HepG2 (cell line): ENCODE data around the gene ZNF740. TPM values are rescaled to one million over a fixed set of nuclear protein-coding genes. Genes with fewer than 3 reads are reported as not detected.

Experiments
- FOXJ3 ChIP-seq: sonication (generic); formaldehyde crosslinking; IDR thresholded peaks from 2 replicates; pipeline ENCODE4 v1.4.0; 2020; ENCODE audit warnings: missing genetic modification reagents, mild to moderate bottlenecking, borderline replicate concordance
- HDAC1 ChIP-seq: sonication (generic); formaldehyde crosslinking; IDR thresholded peaks from 2 replicates; pipeline ENCODE4 v1.5.1; 2020; ENCODE audit warnings: mild to moderate bottlenecking, missing genetic modification reagents
- MTA3 ChIP-seq: sonication (generic); formaldehyde crosslinking; IDR thresholded peaks from 2 replicates; pipeline ENCODE4 v1.4.0; 2020; ENCODE audit warnings: missing genetic modification reagents
- MTF1 ChIP-seq: sonication (generic); formaldehyde crosslinking; IDR thresholded peaks from 2 replicates; pipeline ENCODE4 v1.5.0; 2020; ENCODE audit warnings: missing genetic modification reagents
- MXD4 ChIP-seq: IDR thresholded peaks from 2 replicates; pipeline ENCODE4 v1.6.1; 2016; ENCODE audit warnings: mild to moderate bottlenecking, missing biosample characterization, missing genetic modification reagents
- NCOA2 ChIP-seq: sonication (generic); formaldehyde crosslinking; IDR thresholded peaks from 2 replicates; pipeline ENCODE4 v1.8.0; 2022; ENCODE audit warnings: inconsistent platforms
- RXRB ChIP-seq: IDR thresholded peaks from 2 replicates; pipeline ENCODE4 v1.6.1; 2016; ENCODE audit warnings: borderline replicate concordance, missing genetic modification reagents, missing compliant biosample characterization
- SMARCE1 ChIP-seq: fragments of 450-650 bp; IDR thresholded peaks from 2 replicates; pipeline ENCODE4 v1.6.1; 2017; ENCODE audit warnings: borderline replicate concordance
- SRY ChIP-seq: sonication (generic); formaldehyde crosslinking; IDR thresholded peaks from 2 replicates; pipeline ENCODE4 v1.8.0; 2022; ENCODE audit warnings: mild to moderate bottlenecking, missing genetic modification reagents
- TAF15 ChIP-seq: fragments of 200-400 bp; formaldehyde crosslinking; IDR thresholded peaks from one replicate; pipeline ENCODE4 v1.6.1; 2018; ENCODE audit warnings: mild to moderate bottlenecking, low read depth, low read length; ENCODE audit not compliant: poor library complexity, severe bottlenecking
- TRIM24 ChIP-seq: sonication (generic); formaldehyde crosslinking; IDR thresholded peaks from 2 replicates; pipeline ENCODE4 v1.8.0; 2022; ENCODE audit warnings: mild to moderate bottlenecking, missing genetic modification reagents
- ZEB1 ChIP-seq: IDR thresholded peaks from 2 replicates; pipeline ENCODE4 v1.6.1; 2012; ENCODE audit warnings: mild to moderate bottlenecking, low read depth, inconsistent platforms; ENCODE audit not compliant: insufficient replicate concordance
- ZNF101 ChIP-seq: sonication (generic); formaldehyde crosslinking; IDR thresholded peaks from 2 replicates; pipeline ENCODE4 v1.4.0; 2020; ENCODE audit warnings: mild to moderate bottlenecking, low read depth, missing genetic modification reagents, borderline replicate concordance
- ZNF598 ChIP-seq: sonication (generic); formaldehyde crosslinking; IDR thresholded peaks from 2 replicates; pipeline ENCODE4 v1.5.1; 2020; ENCODE audit warnings: mild to moderate bottlenecking, missing genetic modification reagents, borderline replicate concordance
- ZNF724P ChIP-seq: sonication (generic); formaldehyde crosslinking; IDR thresholded peaks from 2 replicates; pipeline ENCODE4 v1.8.0; 2022; ENCODE audit warnings: missing genetic modification reagents, borderline replicate concordance
- ZSCAN12 ChIP-seq: sonication (generic); formaldehyde crosslinking; IDR thresholded peaks from 2 replicates; pipeline ENCODE4 v1.9.0; 2021; ENCODE audit warnings: mild to moderate bottlenecking, missing genetic modification reagents
- ZSCAN30 ChIP-seq: sonication (generic); formaldehyde crosslinking; IDR thresholded peaks from 2 replicates; pipeline ENCODE4 v1.5.0; 2020; ENCODE audit warnings: mild to moderate bottlenecking, missing genetic modification reagents
- polyA plus RNA-seq, 8 experiments: library from polyadenylated mRNA; depleted of rRNA in 3 of 8; stranded (reverse) in 7 of 8; unstranded in 1 of 8; fragments of >200 nt; fragmentation: Illumina TruSeq in 4 of 8; extraction: Trizol in 4 of 8; gene quantifications; 2 replicates each; pipeline versions ENCODE4 v1.2.1 to v1.2.3, GENCODE V29; 2011 to 2016; ENCODE audit warnings: low read depth in 4 of 8, missing spikeins in 1 of 8, mixed read lengths in 1 of 8; ENCODE audit not compliant: insufficient read depth in 1 of 8
- total RNA-seq, 5 experiments: library from RNA; depleted of rRNA; stranded (reverse); fragments of >200 nt; fragmentation: Illumina TruSeq; extraction: Trizol; gene quantifications; 2 replicates each; pipeline ENCODE4 v1.2.3, GENCODE V29; 2016; ENCODE audit warnings: low read depth in 1 of 5
- TF ChIP-seq, protein P1 (sequence below): sonication (generic); formaldehyde crosslinking; IDR thresholded peaks from 2 replicates; pipeline ENCODE4 v1.9.0; 2021; ENCODE audit warnings: missing genetic modification reagents, mild to moderate bottlenecking, borderline replicate concordance
- TF ChIP-seq, protein P2 (sequence below): sonication (generic); formaldehyde crosslinking; IDR thresholded peaks from 2 replicates; pipeline ENCODE4 v1.4.0; 2020; ENCODE audit warnings: missing genetic modification reagents, borderline replicate concordance
- TF ChIP-seq, protein P3 (sequence below): sonication (generic); formaldehyde crosslinking; IDR thresholded peaks from 2 replicates; pipeline ENCODE4 v1.9.0; 2021; ENCODE audit warnings: missing genetic modification reagents, mild to moderate bottlenecking, borderline replicate concordance
- TF ChIP-seq, protein P4 (sequence below): sonication (generic); formaldehyde crosslinking; IDR thresholded peaks from 2 replicates; pipeline ENCODE4 v1.8.1; 2023; ENCODE audit warnings: mild to moderate bottlenecking, inconsistent platforms, moderate library complexity, missing genetic modification reagents, borderline replicate concordance
- TF ChIP-seq, protein P5 (sequence below): sonication (generic); formaldehyde crosslinking; IDR thresholded peaks from 2 replicates; pipeline ENCODE4 v1.5.1; 2020; ENCODE audit warnings: missing genetic modification reagents, mild to moderate bottlenecking, borderline replicate concordance

ZNF740 gene
- total and polyA plus RNA-seq, 2 of the 13 experiments (the other 11 are each of a cell fraction or from before 2014, with no cell fraction given): 16.9 to 19.0 TPM

DNA sequence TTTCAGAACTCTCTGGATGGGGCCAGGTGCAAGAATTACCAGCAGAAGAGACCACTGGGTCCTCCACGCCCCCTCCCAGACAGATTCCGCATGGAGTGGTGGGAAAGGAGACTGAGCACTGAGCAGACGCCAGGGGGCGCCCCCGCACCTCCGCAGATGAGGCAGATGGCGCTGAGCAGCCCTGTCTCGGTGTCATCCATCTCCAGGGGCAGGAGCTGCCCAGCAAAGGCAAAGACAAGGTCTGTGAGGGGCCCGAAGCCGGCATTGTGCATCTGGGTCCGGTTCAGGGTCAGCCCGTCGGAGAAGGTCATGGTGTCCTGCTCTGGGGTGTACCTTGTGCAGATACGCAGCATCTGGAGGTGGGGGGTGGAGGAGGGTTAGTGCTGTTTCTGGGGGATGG lies 32.8 kb downstream of the ZNF740 start (continued):
- TF ChIP-seq ZSCAN12 (CRISPR knock-in tag) (no peak), SMARCE1 (no peak), ZSCAN30 (no peak), MTF1 (CRISPR knock-in tag) (no peak), FOXJ3 (CRISPR knock-in tag) (no peak), MTA3 (no peak), MXD4 (CRISPR knock-in tag) (no peak), HDAC1 (CRISPR knock-in tag) (no peak), ZNF598 (CRISPR knock-in tag) (no peak), ZNF101 (CRISPR knock-in tag) (no peak), RXRB (CRISPR knock-in tag) (0 out of 2 replicates have a peak, but pooled peaks have one; percentile 23), NCOA2 (CRISPR knock-in tag) (no peak), TRIM24 (CRISPR knock-in tag) (no peak), ZEB1 (no peak), TAF15 (no peak), SRY (CRISPR knock-in tag) (no peak), ZNF724P (no peak)
- TF ChIP-seq, protein P1, sequence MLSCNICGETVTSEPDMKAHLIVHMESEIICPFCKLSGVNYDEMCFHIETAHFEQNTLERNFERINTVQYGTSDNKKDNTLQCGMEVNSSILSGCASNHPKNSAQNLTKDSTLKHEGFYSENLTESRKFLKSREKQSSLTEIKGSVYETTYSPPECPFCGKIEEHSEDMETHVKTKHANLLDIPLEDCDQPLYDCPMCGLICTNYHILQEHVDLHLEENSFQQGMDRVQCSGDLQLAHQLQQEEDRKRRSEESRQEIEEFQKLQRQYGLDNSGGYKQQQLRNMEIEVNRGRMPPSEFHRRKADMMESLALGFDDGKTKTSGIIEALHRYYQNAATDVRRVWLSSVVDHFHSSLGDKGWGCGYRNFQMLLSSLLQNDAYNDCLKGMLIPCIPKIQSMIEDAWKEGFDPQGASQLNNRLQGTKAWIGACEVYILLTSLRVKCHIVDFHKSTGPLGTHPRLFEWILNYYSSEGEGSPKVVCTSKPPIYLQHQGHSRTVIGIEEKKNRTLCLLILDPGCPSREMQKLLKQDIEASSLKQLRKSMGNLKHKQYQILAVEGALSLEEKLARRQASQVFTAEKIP: no peak
- TF ChIP-seq, protein P2, sequence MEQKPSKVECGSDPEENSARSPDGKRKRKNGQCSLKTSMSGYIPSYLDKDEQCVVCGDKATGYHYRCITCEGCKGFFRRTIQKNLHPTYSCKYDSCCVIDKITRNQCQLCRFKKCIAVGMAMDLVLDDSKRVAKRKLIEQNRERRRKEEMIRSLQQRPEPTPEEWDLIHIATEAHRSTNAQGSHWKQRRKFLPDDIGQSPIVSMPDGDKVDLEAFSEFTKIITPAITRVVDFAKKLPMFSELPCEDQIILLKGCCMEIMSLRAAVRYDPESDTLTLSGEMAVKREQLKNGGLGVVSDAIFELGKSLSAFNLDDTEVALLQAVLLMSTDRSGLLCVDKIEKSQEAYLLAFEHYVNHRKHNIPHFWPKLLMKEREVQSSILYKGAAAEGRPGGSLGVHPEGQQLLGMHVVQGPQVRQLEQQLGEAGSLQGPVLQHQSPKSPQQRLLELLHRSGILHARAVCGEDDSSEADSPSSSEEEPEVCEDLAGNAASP: 0 out of 2 replicates have a peak, but pooled peaks have one; percentile 16
- TF ChIP-seq, protein P3, sequence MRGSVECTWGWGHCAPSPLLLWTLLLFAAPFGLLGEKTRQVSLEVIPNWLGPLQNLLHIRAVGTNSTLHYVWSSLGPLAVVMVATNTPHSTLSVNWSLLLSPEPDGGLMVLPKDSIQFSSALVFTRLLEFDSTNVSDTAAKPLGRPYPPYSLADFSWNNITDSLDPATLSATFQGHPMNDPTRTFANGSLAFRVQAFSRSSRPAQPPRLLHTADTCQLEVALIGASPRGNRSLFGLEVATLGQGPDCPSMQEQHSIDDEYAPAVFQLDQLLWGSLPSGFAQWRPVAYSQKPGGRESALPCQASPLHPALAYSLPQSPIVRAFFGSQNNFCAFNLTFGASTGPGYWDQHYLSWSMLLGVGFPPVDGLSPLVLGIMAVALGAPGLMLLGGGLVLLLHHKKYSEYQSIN (CRISPR knock-in tag): no peak
- TF ChIP-seq, protein P4, sequence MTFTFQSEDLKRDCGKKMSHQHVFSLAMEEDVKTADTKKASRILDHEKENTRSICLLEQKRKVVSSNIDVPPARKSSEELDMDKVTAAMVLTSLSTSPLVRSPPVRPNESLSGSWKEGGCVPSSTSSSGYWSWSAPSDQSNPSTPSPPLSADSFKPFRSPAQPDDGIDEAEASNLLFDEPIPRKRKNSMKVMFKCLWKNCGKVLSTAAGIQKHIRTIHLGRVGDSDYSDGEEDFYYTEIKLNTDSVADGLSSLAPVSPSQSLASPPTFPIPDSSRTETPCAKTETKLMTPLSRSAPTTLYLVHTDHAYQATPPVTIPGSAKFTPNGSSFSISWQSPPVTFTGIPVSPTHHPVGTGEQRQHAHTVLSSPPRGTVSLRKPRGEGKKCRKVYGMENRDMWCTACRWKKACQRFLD: no peak
- TF ChIP-seq, protein P5, sequence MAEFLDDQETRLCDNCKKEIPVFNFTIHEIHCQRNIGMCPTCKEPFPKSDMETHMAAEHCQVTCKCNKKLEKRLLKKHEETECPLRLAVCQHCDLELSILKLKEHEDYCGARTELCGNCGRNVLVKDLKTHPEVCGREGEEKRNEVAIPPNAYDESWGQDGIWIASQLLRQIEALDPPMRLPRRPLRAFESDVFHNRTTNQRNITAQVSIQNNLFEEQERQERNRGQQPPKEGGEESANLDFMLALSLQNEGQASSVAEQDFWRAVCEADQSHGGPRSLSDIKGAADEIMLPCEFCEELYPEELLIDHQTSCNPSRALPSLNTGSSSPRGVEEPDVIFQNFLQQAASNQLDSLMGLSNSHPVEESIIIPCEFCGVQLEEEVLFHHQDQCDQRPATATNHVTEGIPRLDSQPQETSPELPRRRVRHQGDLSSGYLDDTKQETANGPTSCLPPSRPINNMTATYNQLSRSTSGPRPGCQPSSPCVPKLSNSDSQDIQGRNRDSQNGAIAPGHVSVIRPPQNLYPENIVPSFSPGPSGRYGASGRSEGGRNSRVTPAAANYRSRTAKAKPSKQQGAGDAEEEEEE (CRISPR knock-in tag): no peak
